NCI-H2196 treated with DMSO at 0.1 percent for 48 hours (cell line): ENCODE data around the gene STARD3.

Experiments
- DNase-seq: peaks from one replicate; lab custom pipeline; 2025; ENCODE audit not compliant: unreplicated experiment; lab: John Stamatoyannopoulos, UW

Gene STARD3

GRCh38 chr17:39658760-39659159 is 21.8 kb downstream of the STARD3 start:
- DNase-seq: no peak

- no peak for DNase-seq
Measured at GRCh38 chr17:39659279-39660010, 22.5 kb downstream of the STARD3 start.

GRCh38 chr17:39660011-39660360 is 23.0 kb downstream of the STARD3 start:
- no peak for DNase-seq

- DNase-seq: no peak
Measured at GRCh38 chr17:39660397-39661385, 23.7 kb downstream of the STARD3 start.

GRCh38 chr17:39661744-39662541 is 25.0 kb downstream of the STARD3 start:
- no peak for DNase-seq

GRCh38 chr17:39662551-39663339 is 25.8 kb downstream of the STARD3 start:
- no peak for DNase-seq

GRCh38 chr17:39663340-39663687 is 26.4 kb downstream of the STARD3 start:
- DNase-seq: no peak

GRCh38 chr17:39663688-39664580 is 27.0 kb downstream of the STARD3 start:
- no peak for DNase-seq

GRCh38 chr17:39664581-39665561 is 27.9 kb downstream of the STARD3 start, which contains the start of gene TCAP:
Gene TCAP, plus strand, starts transcription at chr17:39665349. Its CDS starts 11 bp downstream, at chr17:39665360.
- no peak for DNase-seq

- DNase-seq: no peak
Measured at GRCh38 chr17:39665642-39666224, 28.8 kb downstream of the STARD3 start.

GRCh38 chr17:39666231-39666600 is 29.3 kb downstream of the STARD3 start:
- no peak for DNase-seq

- DNase-seq: no peak
Measured at GRCh38 chr17:39666601-39667261, 29.8 kb downstream of the STARD3 start.

GRCh38 chr17:39667262-39667944 is 30.5 kb downstream of the STARD3 start:
- no peak for DNase-seq

- DNase-seq: no peak
Measured at GRCh38 chr17:39667945-39668924, 31.3 kb downstream of the STARD3 start, which contains the start of gene PNMT. Gene PNMT, plus strand, starts transcription at chr17:39668453. Its CDS starts 23 bp downstream, at chr17:39668476.

GRCh38 chr17:39669897-39670735 is 33.2 kb downstream of the STARD3 start:
- no peak for DNase-seq
